GM18873 (cell line): ENCODE measurements around the gene CSNK1G2.
"Not testable (repeated sequence)": the region's sequence is repeated elsewhere in the genome, so short reads cannot be mapped to it uniquely, and the experiment has no call there.

Experiments used
- ATAC-seq: cut with Tn5 transposase; IDR thresholded peaks from one replicate; pipeline ENCODE4 v1.9.1; 2021; ENCODE audit warnings: mild to moderate bottlenecking, moderate library complexity, moderate number of reproducible peaks; ENCODE audit not compliant: unreplicated experiment, low FRiP score

The CSNK1G2 gene

DNA sequence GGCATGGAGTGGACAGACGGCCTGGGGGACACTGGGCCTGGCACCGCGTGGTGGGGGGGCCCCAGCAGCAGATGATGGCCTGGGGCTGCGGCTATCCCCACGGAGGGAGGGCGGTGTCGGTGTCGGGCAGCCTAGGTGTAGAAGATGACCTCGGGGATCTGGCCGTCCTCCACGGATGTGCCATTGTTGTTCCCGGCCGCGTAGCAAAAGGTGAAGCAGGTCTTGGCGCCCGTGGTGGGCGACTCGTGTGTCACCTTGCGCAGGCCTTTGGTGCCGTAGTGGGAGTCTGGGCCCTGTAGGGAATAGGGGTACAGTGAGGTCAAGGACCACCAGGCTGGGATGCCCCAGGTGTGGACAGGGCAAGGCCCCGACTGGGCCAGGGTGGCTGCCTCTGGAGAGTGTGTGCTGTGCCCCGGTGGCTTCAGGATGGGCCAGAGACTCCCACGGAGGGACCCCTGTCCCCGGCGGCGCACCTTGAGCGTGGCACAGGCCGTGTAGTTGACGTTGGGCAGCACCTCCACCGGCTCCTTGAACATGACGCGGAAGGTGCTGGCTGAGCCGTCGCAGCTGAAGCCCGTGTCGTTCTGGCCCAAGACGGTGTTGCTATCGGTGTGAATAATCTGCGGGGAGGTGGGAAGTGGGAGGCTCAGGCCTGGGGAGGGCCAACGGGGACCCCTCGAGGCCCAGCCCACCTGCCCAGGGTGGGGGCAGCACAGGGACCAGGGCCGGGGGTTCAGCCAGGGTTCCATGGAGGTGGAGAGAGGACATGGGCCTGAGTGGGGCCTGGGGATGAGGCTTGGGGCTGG is 45.6 kb downstream of the CSNK1G2 start:
- no peak for ATAC-seq

GRCh38 chr19:1987197-1988187 is 46.5 kb downstream of the CSNK1G2 start:
- ATAC-seq, result no peak

GRCh38 chr19:1988464-1988863 is 47.5 kb downstream of the CSNK1G2 start:
- not testable (repeated sequence) for ATAC-seq

DNA sequence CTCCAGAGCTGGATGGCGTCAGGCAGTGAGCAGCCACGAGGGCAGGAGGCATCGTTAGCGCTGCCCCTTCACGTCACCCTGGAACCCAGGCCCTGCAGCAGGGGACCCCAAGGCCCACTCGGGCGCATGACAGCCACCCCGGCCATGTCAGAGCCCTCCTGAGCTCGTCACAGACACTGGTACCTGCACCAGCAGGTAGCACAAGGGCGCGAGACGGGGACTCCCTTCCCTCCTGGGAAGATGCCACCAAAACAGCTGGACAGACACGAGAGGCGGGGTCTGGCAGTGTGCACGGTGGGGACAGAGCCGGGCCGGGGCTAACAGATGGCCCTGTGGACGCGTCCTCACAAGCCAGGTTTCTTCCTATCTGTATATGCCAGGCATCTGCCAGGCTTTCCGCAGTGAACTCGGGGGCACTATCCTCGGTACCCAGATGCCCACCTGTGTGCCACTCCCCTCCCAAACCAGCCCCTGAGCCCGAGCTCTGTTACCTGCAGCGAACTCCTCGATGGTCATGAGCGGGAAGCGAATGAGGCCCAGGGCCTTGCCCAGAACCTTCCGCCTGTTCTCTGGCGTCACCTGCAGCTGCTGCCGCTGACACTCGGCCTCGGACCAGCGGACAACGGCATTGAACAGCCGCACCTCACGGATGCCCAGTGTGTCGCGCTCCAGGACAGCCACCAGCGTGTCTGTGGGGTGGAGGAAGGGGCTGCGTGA is 48.7 kb downstream of the CSNK1G2 start:
- no peak for ATAC-seq

- ATAC-seq, result no peak
These were observed 49.5 kb downstream of the CSNK1G2 start for GRCh38 chr19:1990230-1991017.

- ATAC-seq, result no peak
These were observed 50.3 kb downstream of the CSNK1G2 start for GRCh38 chr19:1991018-1991913.

DNA sequence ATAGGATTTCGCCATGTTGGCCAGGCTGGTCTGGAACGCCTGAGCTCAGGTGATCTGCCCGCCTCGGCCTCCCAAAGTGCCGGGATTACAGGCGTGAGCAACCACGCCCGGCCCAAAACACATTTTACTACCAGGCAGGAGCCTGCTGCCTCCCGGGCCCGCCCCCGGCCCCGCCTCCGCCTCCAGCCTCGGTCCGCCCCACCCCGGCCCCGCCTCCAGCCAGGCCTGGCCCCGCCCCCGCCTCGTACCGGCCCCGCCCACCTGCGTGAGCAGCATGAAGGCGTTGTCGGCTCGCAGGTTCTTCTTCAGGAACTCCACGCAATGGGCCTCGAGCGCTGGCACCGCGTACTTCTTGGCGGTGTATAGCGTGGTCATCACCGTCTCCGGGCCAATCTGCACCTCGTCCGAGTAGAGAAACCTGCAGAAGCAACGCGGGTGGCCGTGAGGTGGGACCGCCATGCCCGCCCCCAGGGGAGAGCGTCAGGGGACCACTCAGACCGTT is 51.8 kb downstream of the CSNK1G2 start:
- ATAC-seq, result no peak

DNA sequence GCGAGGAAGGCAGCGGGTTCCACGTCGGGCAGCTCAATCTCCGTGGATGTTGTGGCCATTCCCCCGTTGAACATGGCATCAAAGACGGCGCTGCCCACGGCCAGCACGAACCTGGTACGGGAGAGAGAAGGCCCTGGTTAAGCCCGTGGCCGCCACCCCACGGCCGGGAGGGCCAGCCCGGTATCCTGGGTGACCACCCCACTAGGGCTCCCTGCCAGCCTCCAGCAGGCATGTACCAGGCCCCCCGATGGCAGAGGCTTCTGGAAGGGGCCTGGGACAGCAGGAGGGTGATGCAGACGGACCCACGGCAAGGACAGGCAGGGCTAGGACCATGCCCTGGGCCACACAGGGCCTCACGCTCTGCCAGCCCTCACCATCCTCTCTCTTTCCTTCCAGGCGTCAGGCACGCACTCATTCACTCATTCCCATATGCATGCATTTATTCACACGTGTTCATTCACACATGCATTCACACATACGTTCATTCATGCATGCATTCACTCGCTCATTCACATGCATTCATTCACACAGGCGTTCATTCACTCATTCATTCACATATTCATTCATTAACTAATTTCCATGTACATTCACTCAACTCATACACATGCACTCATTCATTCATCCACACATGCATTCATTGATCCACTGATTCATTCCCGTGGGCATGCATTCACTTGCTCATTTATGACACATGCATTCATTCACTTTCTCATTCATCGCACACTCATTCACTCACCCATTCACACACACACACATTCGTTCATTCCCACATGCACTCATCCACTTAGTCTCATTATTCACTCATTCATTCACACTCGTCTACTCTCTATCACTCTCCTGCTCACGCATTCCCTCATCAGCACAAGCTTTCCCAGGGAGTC is 56.6 kb downstream of the CSNK1G2 start:
- ATAC-seq, result no peak

- no peak for ATAC-seq
These were observed 58.0 kb downstream of the CSNK1G2 start for GRCh38 chr19:1998712-1999708.

DNA sequence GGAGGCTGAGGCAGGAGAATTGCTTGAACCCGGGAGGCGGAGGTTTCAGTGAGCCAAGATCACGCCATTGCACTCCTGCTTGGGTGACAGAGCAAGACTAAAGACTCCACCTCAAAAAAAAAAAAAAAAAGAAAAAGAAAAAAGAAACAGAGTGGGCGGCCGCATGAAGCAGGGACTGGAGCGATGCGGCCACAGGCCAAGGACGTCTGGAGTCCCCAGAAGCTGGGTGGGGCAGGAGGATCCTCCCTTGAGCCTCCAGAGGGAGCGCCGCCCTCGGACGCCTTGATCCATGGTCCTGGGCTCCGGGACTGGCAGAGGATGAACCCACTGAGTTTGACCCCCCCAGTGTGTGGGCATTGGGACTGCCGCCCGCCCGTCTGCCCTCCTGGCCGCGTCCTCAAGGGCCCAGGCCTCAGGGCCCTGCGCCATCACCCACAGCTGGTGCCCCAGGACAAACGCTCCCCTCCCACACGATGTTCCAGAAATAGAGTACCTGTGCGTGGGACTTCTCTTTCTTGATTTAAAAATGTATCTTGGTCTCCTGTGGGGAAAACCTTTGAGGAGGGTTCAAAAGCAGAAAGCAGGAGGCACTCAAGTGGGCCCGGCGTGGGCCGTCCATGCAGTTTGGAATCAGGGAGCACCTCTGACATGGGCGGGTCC is 59.0 kb downstream of the CSNK1G2 start:
- ATAC-seq, result no peak

DNA sequence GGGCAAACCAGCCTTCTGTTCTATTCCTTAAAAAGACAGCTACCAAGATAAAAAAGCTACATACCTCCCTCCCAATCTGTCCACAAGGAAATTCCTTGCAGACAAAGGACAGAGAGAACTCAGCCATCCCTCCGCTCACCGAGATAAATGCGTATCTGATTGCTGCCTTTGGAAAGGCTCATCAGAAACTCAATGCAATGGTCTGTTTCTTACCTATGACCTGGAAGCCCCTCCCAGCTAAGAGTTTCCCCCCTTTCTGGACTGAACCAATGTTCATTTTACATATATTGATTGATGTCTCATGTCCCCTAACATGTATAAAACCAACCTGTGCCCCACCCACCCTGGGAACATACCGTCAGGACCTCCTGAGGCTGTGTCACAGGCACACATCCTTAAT is 62.9 kb downstream of the CSNK1G2 start:
- ATAC-seq, result no peak

DNA sequence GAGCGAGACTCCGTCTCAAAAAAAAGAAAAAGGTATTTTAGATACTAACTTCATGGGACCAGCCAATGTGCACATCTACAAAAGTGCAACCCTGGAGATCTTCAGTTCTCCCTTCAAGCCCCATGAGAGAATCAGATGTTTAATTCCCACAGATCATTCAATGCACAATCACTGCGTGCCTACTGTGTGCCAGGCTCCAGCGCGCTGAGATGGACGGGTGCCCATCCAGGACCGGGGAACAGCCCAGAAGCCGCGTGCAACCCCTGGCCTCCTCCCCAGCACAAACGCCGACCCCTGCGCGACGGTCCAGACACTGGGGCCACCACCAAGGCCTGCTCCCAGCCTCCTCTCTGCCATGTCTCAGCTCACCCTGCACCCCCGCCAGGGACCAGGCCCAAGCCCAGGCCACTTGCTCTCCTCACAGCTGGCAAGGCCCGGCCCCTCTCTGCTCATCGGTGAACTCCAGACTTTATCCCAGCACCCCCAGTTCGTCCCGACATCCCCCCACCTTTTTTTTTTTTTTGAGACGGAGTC is 69.2 kb downstream of the CSNK1G2 start:
- no peak for ATAC-seq

DNA sequence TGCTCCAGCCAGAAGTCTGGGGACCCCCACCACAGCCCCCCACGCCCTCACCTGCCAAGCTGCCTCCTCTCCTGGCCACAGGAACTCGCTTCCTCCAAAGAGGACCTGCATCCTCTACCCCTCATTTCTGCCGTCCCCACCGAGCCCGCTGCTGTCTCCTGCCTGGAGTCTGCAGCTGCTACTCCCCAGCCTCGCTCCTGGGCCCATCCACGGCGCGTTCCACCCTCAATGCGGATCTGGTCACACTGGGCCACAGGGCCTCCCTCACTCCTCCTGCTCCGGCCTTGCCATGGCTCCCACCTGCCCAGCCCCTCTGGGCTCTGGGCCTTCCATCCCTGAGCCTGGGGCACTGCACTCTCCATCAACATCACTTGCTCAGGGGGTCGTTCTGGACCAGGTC is 70.2 kb downstream of the CSNK1G2 start:
- ATAC-seq, result no peak

DNA sequence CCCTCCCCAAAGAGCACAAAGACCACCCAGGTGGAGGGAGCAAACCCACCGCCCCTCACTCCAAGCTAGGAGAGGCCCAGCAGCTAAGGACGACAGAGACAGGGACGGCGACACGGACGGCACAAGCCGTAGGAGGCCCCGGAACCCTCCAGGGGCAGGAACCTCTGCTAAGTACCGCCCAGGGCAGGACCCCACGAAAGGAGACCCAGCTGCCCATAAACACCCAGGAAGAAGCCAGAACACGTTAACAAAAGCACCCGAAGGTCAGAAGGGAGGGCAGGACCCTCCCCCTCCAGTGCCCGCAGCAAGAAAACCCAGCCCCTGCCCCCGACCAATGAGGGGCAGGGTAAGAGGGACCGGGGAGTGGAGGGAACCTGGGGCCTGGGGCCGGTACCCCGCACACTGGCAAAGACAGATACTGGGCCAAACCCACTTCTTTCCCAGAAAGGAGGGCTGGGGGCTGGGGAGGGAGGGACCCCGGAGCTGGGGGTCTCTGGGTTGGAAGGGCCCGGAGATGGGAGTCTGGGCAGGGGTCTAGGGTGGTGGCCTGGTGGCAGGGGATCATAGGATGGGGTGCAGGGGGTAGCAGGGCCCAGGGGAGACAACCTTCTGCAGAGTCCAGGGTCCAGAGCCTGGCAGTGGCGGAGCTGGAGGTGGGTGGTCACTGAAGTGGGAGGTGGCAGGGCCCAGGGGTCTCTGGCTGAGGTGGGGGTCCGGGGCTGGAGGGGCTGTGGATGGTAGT is 72.1 kb downstream of the CSNK1G2 start:
- no peak for ATAC-seq

- ATAC-seq, result no peak
These were observed 72.7 kb downstream of the CSNK1G2 start for GRCh38 chr19:2013683-2013961.
